Upper lobe of right lung (tissue), 1 donor: ENCODE results near the gene CHRNA10. TPM values are rescaled to one million over a fixed set of nuclear protein-coding genes. Genes with fewer than 3 reads are reported as not detected.

ENCODE experiments used
- ATAC-seq: fragments of 200-7000 bp; cut with Tn5 transposase; one replicate; pipeline ENCODE4 v1.9.1; 2020; ENCODE audit warnings: mild to moderate bottlenecking, moderate library complexity
- DNase-seq: peaks from one replicate; pipeline ENCODE4 v3.0.0-alpha.2; 2020
- H3K27ac ChIP-seq: fragments of 200-600 bp; one replicate; pipeline ENCODE4 v1.8.0; 2022
- H3K27me3 ChIP-seq: fragments of 200-600 bp; one replicate; pipeline ENCODE4 v1.8.0; 2022; ENCODE audit warnings: mild to moderate bottlenecking
- H3K36me3 ChIP-seq: fragments of 200-600 bp; one replicate; pipeline ENCODE4 v1.8.0; 2022
- H3K4me1 ChIP-seq: fragments of 200-600 bp; one replicate; pipeline ENCODE4 v1.8.0; 2022
- H3K4me3 ChIP-seq: fragments of 200-600 bp; one replicate; pipeline ENCODE4 v1.8.0; 2022; ENCODE audit warnings: mild to moderate bottlenecking
- H3K9me3 ChIP-seq: fragments of 200-600 bp; one replicate; pipeline ENCODE4 v1.8.0; 2022
- CTCF ChIP-seq: fragments of 200-600 bp; IDR thresholded peaks from one replicate; pipeline ENCODE4 v1.8.0; 2022; ENCODE audit warnings: antibody characterized with exemption
- intact Hi-C: fragments of 100-400 bp; cut with DNase I; formaldehyde crosslinking; loops from one replicate; pipeline ENCODE4 v1.11.0; 2022
- total RNA-seq: library from RNA; stranded (reverse); fragmentation: NEBNext Ultra II Directional; extraction: Animal tissue kit (Norgen Biotek cat#: 25700); gene quantifications from one replicate; pipeline ENCODE4 v1.2.1, GENCODE V29; 2021
- donor health status: DM: no; HTN: yes; CAD: no; lungs with severe emphysema.

The CHRNA10 gene
- total RNA-seq, 1 donor from 2014 or later = 1.2 TPM

- DNase-seq (no peak), ATAC-seq (no peak)
- no peak for TF ChIP-seq CTCF
- Histone ChIP-seq H3K27me3 (no peaks in the 10 kb centered on the region), H3K9me3 (no peaks in the 10 kb centered on the region), H3K4me1 (no peaks in the 10 kb centered on the region), H3K36me3 (peaks cover 95% of the 10 kb centered on the region), H3K4me3 (no peak overlapping the region), H3K27ac (no peak overlapping the region)
- intact Hi-C loops = no loop called here
Observed at GRCh38 chr11:3684129-3684818, 13.1 kb upstream of the CHRNA10 start.

GRCh38 chr11:3683039-3683438, 11.9 kb upstream of the CHRNA10 start:
- no peak for TF ChIP-seq CTCF

GRCh38 chr11:3679077-3679476, 7.9 kb upstream of the CHRNA10 start:
- H3K36me3 ChIP-seq = peaks cover 100% of the 10 kb centered on the region
- TF ChIP-seq CTCF = no peak
- H3K27ac ChIP-seq = no peak overlapping the region

More at GRCh38 chr11:3683039-3683438, 11.9 kb upstream of the CHRNA10 start:
- no peaks in the 10 kb centered on the region for H3K9me3 ChIP-seq
- peaks cover 95% of the 10 kb centered on the region for H3K36me3 ChIP-seq
- no peak overlapping the region for H3K4me3 ChIP-seq
- H3K4me1 ChIP-seq = no peaks in the 10 kb centered on the region
- intact Hi-C loops = no loop called here
- no peak for ATAC-seq
- no peaks in the 10 kb centered on the region for H3K27me3 ChIP-seq
- no peak for DNase-seq
- H3K27ac ChIP-seq = no peak overlapping the region

GRCh38 chr11:3675971-3676370, 4.8 kb upstream of the CHRNA10 start:
- TF ChIP-seq CTCF = no peak
- Histone ChIP-seq H3K36me3 (peaks cover 100% of the 10 kb centered on the region), H3K27me3 (no peaks in the 10 kb centered on the region), H3K4me1 (no peaks in the 10 kb centered on the region), H3K9me3 (no peaks in the 10 kb centered on the region), H3K4me3 (no peak overlapping the region), H3K27ac (no peak overlapping the region)
- intact Hi-C loops = no loop called here
- DNase-seq (no peak), ATAC-seq (no peak)

More at GRCh38 chr11:3679077-3679476, 7.9 kb upstream of the CHRNA10 start:
- intact Hi-C loops = no loop called here
- H3K4me1 ChIP-seq = no peaks in the 10 kb centered on the region
- H3K4me3 ChIP-seq = no peak overlapping the region
- DNase-seq (no peak), ATAC-seq (no peak)
- no peaks in the 10 kb centered on the region for H3K27me3 ChIP-seq
- no peaks in the 10 kb centered on the region for H3K9me3 ChIP-seq

- DNase-seq (no peak), ATAC-seq (no peak)
- intact Hi-C loops = no loop called here
- no peak overlapping the region for H3K27ac ChIP-seq
- H3K9me3 ChIP-seq = no peaks in the 10 kb centered on the region
- no peaks in the 10 kb centered on the region for H3K27me3 ChIP-seq
- H3K4me3 ChIP-seq = no peak overlapping the region
- H3K4me1 ChIP-seq = no peaks in the 10 kb centered on the region
- peaks cover 97% of the 10 kb centered on the region for H3K36me3 ChIP-seq
- no peak for TF ChIP-seq CTCF
Observed at GRCh38 chr11:3674189-3674588, 3.0 kb upstream of the CHRNA10 start.

- no peak for DNase-seq
- ATAC-seq = no peak
- H3K27ac ChIP-seq = no peak overlapping the region
- no peak overlapping the region for H3K4me3 ChIP-seq
- H3K9me3 ChIP-seq = no peaks in the 10 kb centered on the region
- intact Hi-C loops = no loop called here
- no peaks in the 10 kb centered on the region for H3K27me3 ChIP-seq
- no peaks in the 10 kb centered on the region for H3K4me1 ChIP-seq
- H3K36me3 ChIP-seq = peaks cover 70% of the 10 kb centered on the region
- no peak for TF ChIP-seq CTCF
Observed at GRCh38 chr11:3669742-3670183, 1.4 kb downstream of the CHRNA10 start.
